Bronchial epithelial cell (primary cell): ENCODE results near the gene CLEC4F. TPM values are rescaled to one million over a fixed set of nuclear protein-coding genes. Genes with fewer than 3 reads are reported as not detected.

Experiments
- DNase-seq: peaks from one replicate; pipeline ENCODE4 v3.0.0-alpha.2; 2010; ENCODE audit warnings: low read depth
- FAIRE-seq: peaks from 2 replicates; lab custom pipeline; 2011; peaks lifted over from hg19 to GRCh38; lab: Jason Lieb, UNC
- H3K27me3 ChIP-seq: 2 replicates; pipeline ENCODE4 v1.5.1; 2011; ENCODE audit warnings: low read length; ENCODE audit not compliant: control insufficient read depth, insufficient read depth
- H3K36me3 ChIP-seq: 2 replicates; pipeline ENCODE4 v1.5.1; 2011; ENCODE audit warnings: low read length; ENCODE audit not compliant: control insufficient read depth, insufficient read depth
- H3K4me3 ChIP-seq: 2 replicates; pipeline ENCODE4 v1.5.1; 2011; ENCODE audit warnings: mild to moderate bottlenecking, low read depth, low read length, control low read depth
- total RNA-seq: library from RNA; depleted of rRNA; stranded (reverse); fragments of >200 nt; gene quantifications from 2 replicates; pipeline ENCODE4 v1.2.1, GENCODE V29; 2014
- TF ChIP-seq, protein P1 (sequence below): IDR thresholded peaks from 2 replicates; pipeline ENCODE4 v1.5.1; 2011; ENCODE audit warnings: mild to moderate bottlenecking, moderate library complexity, low read length, control low read depth, inconsistent platforms; ENCODE audit not compliant: insufficient read depth, severe bottlenecking

The CLEC4F gene
- total RNA-seq, 1 donor from 2014 or later = not detected

DNA sequence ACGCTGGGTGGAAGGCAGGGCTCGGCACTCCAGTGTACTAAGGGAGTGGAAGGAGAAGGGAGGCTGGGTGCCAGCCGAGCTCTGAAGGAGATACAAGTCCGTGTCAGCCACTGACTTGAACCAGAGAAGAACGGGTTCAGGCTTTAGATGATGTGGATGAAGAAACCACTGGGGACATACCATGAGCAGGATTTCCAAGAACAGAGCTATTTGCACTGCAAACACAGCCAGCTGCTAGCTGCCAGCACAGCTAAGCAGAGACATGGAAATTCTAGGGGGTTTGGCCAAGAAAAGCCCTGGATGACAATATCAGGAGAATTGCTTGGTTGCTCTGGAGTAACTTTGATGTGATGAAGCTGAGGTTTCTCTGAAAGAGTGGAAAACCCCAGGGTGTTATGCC lies 10.0 kb upstream of the CLEC4F start:
- H3K27me3 ChIP-seq = no peaks in the 10 kb centered on the region
- DNase-seq (no peak), FAIRE-seq (no peak)
- no peaks in the 10 kb centered on the region for H3K36me3 ChIP-seq
- H3K4me3 ChIP-seq = no peak overlapping the region
- TF ChIP-seq, protein P1, sequence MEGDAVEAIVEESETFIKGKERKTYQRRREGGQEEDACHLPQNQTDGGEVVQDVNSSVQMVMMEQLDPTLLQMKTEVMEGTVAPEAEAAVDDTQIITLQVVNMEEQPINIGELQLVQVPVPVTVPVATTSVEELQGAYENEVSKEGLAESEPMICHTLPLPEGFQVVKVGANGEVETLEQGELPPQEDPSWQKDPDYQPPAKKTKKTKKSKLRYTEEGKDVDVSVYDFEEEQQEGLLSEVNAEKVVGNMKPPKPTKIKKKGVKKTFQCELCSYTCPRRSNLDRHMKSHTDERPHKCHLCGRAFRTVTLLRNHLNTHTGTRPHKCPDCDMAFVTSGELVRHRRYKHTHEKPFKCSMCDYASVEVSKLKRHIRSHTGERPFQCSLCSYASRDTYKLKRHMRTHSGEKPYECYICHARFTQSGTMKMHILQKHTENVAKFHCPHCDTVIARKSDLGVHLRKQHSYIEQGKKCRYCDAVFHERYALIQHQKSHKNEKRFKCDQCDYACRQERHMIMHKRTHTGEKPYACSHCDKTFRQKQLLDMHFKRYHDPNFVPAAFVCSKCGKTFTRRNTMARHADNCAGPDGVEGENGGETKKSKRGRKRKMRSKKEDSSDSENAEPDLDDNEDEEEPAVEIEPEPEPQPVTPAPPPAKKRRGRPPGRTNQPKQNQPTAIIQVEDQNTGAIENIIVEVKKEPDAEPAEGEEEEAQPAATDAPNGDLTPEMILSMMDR = no peak

DNA sequence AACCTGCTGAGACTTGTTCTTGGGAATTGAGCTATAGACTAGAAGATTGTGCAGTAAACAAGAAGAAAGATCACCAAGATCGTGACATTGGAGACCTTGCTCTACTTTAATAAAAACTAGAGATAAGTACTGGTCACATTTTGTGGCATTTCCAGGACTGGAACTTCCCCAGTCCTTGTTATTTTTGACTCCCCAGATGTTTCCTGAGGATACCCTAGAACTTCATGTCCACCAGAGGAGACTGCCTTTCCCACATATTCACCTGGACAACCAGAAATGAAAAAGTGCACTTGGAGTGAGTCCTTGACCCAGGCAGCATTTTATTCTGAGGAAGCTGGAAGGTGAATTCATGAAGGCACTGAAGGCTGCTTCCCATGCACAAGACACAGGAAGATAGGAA lies 9.5 kb upstream of the CLEC4F start:
- Histone ChIP-seq H3K36me3 (no peaks in the 10 kb centered on the region), H3K27me3 (no peaks in the 10 kb centered on the region), H3K4me3 (no peak overlapping the region)
- DNase-seq (no peak), FAIRE-seq (no peak)
- TF ChIP-seq, protein P1 = no peak

DNA sequence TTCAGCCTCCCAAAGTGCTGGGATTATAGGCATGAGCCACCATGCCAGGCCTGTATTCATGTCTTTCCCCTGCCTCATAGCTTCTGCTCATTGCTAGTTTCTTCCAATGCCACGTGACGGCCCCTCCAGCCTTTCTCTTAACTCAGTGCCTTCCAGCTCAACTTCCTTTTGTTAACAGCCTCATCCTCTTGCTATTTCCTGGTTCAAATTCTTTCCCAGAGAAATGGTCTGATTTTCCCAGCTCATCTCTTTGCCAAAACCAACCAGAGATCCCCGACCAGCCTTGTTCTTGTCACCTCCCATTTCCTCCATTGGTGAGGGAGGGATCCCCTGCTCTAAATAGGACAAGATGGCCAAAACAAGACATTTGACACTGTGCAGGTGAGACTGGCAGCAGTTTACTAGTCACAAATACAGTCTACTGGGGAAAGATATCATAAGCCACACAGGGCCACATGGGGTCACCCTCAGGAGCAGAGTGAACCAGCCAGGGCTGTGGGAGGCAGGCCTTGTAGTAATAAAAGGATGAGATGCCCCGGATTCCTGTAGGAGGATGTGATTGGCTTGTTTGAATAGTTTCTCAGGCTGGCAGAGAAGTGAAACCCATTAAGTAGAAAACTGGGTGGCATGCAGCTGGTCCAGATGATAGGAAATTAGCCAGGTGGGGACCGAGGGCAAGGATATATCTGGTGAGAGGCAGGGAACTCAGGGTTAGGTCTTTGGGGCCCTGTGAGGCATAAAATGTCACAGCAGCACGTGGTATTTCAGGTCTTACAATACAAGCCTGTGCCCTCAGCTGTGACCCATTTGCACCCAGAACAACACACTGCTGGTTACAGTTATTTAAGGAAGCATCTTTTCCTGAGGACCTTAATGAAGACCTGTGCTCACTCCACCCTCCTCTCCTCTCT lies 8.8 kb upstream of the CLEC4F start:
- DNase-seq (peak; percentile 5), FAIRE-seq (peak; percentile 7)
- H3K4me3 ChIP-seq = no peak overlapping the region
- TF ChIP-seq, protein P1 = no peak
- H3K36me3 ChIP-seq = no peaks in the 10 kb centered on the region
- no peaks in the 10 kb centered on the region for H3K27me3 ChIP-seq

DNA sequence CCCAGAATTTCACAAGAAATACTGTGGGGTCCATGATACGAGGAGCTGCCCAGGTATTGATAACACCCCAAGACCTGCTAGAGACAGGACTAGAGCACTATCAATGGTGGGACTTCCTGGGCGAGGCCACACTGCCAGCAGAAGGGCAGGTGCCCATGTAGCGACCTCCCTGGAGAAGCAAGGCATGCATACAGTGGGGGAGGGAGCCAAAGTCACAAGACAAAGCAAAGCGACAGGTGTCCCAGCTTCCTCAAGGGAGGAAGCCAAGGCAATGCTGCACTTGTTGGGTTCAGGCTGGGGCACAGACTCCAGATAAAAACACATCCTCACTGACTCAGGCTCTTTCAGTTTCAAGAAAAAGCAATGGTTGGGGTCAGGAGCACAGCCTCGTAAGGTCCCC lies 7.7 kb upstream of the CLEC4F start:
- Histone ChIP-seq H3K27me3 (no peaks in the 10 kb centered on the region), H3K4me3 (no peak overlapping the region), H3K36me3 (no peaks in the 10 kb centered on the region)
- DNase-seq (no peak), FAIRE-seq (no peak)
- TF ChIP-seq, protein P1 = no peak

DNA sequence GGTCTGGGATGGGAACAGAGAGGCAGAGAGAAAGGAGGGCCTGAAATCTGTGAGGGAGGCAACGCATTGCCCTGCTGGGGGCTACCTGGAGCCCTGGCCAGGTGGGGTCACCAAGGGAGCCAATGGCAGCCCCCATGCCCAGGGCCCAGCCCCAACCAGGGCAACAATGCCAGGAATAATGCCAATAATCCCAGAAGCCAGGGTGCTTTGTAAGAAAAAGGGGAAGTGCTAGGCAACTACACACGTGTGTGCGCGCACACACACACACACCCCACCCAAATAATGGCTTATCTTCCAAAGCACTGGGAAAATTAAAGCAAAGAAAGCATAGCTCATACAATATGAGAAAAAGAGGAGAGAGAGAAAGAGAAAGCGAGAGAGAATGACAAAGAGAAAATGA lies 7.0 kb upstream of the CLEC4F start:
- no peak for FAIRE-seq
- H3K4me3 ChIP-seq = no peak overlapping the region
- TF ChIP-seq, protein P1 = no peak
- no peaks in the 10 kb centered on the region for H3K36me3 ChIP-seq
- no peaks in the 10 kb centered on the region for H3K27me3 ChIP-seq
- no peak for DNase-seq
